ENCODE measurements around the gene SMAP1.

The SMAP1 gene

GRCh38 chr6:70708448-70708847 is 40.8 kb downstream of the SMAP1 start:
- Histone ChIP-seq H3K27me3 (ENCODE audit: low read depth, low read length) (no peaks in the 10 kb centered on the region), H3K27ac (ENCODE audit: low read length) (no peak overlapping the region), H3K4me2 (ENCODE audit: low read length) (no peak overlapping the region), H3K4me1 (ENCODE audit: low read length) (peaks cover 18% of the 10 kb centered on the region), H3K9ac (ENCODE audit: low read length) (no peak overlapping the region), H4K20me1 (ENCODE audit: insufficient read depth, low read length) (peaks cover 43% of the 10 kb centered on the region), H2AFZ (ENCODE audit: low read depth, low read length) (no peak overlapping the region), H3K79me2 (ENCODE audit: low read length) (peaks cover 37% of the 10 kb centered on the region), H3K36me3 (replicated peaks; ENCODE audit: low read depth, low read length) (peaks cover 1% of the 10 kb centered on the region), H3K9me3 (ENCODE audit: insufficient read depth, low read length) (peaks cover 4% of the 10 kb centered on the region; the same call in 1 of the 2 replicates), H3K4me3 (ENCODE audit: low read length) (no peak overlapping the region)
- TF ChIP-seq CTCF (IDR thresholded peaks at IDR 0.05; ENCODE audit: low read depth, low read length) (no peak), EZH2phosphoT487 (IDR thresholded peaks at IDR 0.05; ENCODE audit: low read depth) (no peak)

GRCh38 chr6:70709826-70710225 is 42.1 kb downstream of the SMAP1 start:
- H3K9me3 ChIP-seq (ENCODE audit: insufficient read depth, low read length), result peaks cover 18% of the 10 kb centered on the region; the same call in 1 of the 2 replicates
- H3K27ac ChIP-seq (ENCODE audit: low read length), result no peak overlapping the region
- H3K4me2 ChIP-seq (ENCODE audit: low read length), result no peak overlapping the region
- peaks cover 40% of the 10 kb centered on the region for H3K79me2 ChIP-seq (ENCODE audit: low read length)
- H4K20me1 ChIP-seq (ENCODE audit: insufficient read depth, low read length), result peaks cover 34% of the 10 kb centered on the region
- no peaks in the 10 kb centered on the region for H3K27me3 ChIP-seq (ENCODE audit: low read depth, low read length)
- H3K4me1 ChIP-seq (ENCODE audit: low read length), result peaks cover 20% of the 10 kb centered on the region
- H3K36me3 ChIP-seq (replicated peaks; ENCODE audit: low read depth, low read length), result peaks cover 14% of the 10 kb centered on the region
- no peak overlapping the region for H2AFZ ChIP-seq (ENCODE audit: low read depth, low read length)
- H3K4me3 ChIP-seq (ENCODE audit: low read length), result no peak overlapping the region
- TF ChIP-seq EZH2phosphoT487 (IDR thresholded peaks at IDR 0.05; ENCODE audit: low read depth), result no peak
- H3K9ac ChIP-seq (ENCODE audit: low read length), result no peak overlapping the region

- H3K27me3 ChIP-seq (ENCODE audit: low read depth, low read length), result no peaks in the 10 kb centered on the region
Observed at GRCh38 chr6:70714716-70715257, 47.1 kb downstream of the SMAP1 start.

GRCh38 chr6:70717038-70717801 is 49.5 kb downstream of the SMAP1 start:
- TF ChIP-seq EZH2phosphoT487 (IDR thresholded peaks at IDR 0.05; ENCODE audit: low read depth) (no peak), CTCF (IDR thresholded peaks at IDR 0.05; ENCODE audit: low read depth, low read length) (no peak)
- peaks cover 24% of the 10 kb centered on the region; the same call in 1 of the 2 replicates for H3K9me3 ChIP-seq (ENCODE audit: insufficient read depth, low read length)
- no peak overlapping the region for H3K9ac ChIP-seq (ENCODE audit: low read length)
- peak overlapping the region; percentile 50 for H3K4me2 ChIP-seq (ENCODE audit: low read length)
- 0 out of 2 replicates have a peak overlapping the region, but pooled peaks have one; percentile 15 for H3K4me3 ChIP-seq (ENCODE audit: low read length)
- H3K27me3 ChIP-seq (ENCODE audit: low read depth, low read length), result no peaks in the 10 kb centered on the region
- peaks cover 54% of the 10 kb centered on the region for H3K79me2 ChIP-seq (ENCODE audit: low read length)
- H3K4me1 ChIP-seq (ENCODE audit: low read length), result peaks cover 34% of the 10 kb centered on the region
- H4K20me1 ChIP-seq (ENCODE audit: insufficient read depth, low read length), result peaks cover 19% of the 10 kb centered on the region
- peak overlapping the region; percentile 47 for H3K27ac ChIP-seq (ENCODE audit: low read length)
- H2AFZ ChIP-seq (ENCODE audit: low read depth, low read length), result no peak overlapping the region
- H3K36me3 ChIP-seq (replicated peaks; ENCODE audit: low read depth, low read length), result peaks cover 24% of the 10 kb centered on the region

More at GRCh38 chr6:70714716-70715257, 47.1 kb downstream of the SMAP1 start:
- no peak overlapping the region for H3K9ac ChIP-seq (ENCODE audit: low read length)
- peaks cover 24% of the 10 kb centered on the region; the same call in 1 of the 2 replicates for H3K9me3 ChIP-seq (ENCODE audit: insufficient read depth, low read length)
- TF ChIP-seq EZH2phosphoT487 (IDR thresholded peaks at IDR 0.05; ENCODE audit: low read depth), result no peak
- no peak for TF ChIP-seq CTCF (IDR thresholded peaks at IDR 0.05; ENCODE audit: low read depth, low read length)
- H2AFZ ChIP-seq (ENCODE audit: low read depth, low read length), result no peak overlapping the region
- peaks cover 31% of the 10 kb centered on the region for H3K4me1 ChIP-seq (ENCODE audit: low read length)
- peaks cover 20% of the 10 kb centered on the region for H4K20me1 ChIP-seq (ENCODE audit: insufficient read depth, low read length)
- H3K79me2 ChIP-seq (ENCODE audit: low read length), result peaks cover 55% of the 10 kb centered on the region
- H3K27ac ChIP-seq (ENCODE audit: low read length), result no peak overlapping the region
- H3K4me3 ChIP-seq (ENCODE audit: low read length), result no peak overlapping the region
- H3K36me3 ChIP-seq (replicated peaks; ENCODE audit: low read depth, low read length), result peaks cover 20% of the 10 kb centered on the region
- H3K4me2 ChIP-seq (ENCODE audit: low read length), result no peak overlapping the region

Measured in OCI-LY3 (cell line).